ENCODE results near the gene CETN3. TPM values are rescaled to one million over a fixed set of nuclear protein-coding genes. Genes with fewer than 3 reads are reported as not detected.
"Not testable (repeated sequence)": the region's sequence is repeated elsewhere in the genome, so short reads cannot be mapped to it uniquely, and the experiment has no call there.

CETN3 gene
- total RNA-seq, 1 donor from 2014 or later: 26.1 TPM

DNA sequence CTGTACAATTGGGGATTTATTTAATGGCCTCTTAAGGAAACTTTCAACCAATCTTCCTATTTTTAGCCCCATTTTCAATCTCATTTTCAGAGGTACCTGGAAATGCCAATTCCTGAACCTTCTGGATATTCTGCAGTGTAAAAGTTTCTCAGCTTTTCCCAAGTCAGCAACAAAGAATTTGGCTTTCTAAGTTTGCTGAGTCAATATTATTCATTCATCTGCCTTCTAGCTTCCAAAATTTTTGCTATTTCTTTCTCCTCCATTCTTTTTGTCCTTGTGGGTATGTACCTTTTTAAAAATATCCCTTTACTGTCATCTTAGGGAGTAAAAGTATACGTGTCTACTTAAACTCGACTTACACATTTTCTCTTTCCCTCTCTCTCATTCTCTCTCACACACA, 25.7 kb downstream of the CETN3 start:
- no peak for DNase-seq (ENCODE audit: low spot score)

DNA sequence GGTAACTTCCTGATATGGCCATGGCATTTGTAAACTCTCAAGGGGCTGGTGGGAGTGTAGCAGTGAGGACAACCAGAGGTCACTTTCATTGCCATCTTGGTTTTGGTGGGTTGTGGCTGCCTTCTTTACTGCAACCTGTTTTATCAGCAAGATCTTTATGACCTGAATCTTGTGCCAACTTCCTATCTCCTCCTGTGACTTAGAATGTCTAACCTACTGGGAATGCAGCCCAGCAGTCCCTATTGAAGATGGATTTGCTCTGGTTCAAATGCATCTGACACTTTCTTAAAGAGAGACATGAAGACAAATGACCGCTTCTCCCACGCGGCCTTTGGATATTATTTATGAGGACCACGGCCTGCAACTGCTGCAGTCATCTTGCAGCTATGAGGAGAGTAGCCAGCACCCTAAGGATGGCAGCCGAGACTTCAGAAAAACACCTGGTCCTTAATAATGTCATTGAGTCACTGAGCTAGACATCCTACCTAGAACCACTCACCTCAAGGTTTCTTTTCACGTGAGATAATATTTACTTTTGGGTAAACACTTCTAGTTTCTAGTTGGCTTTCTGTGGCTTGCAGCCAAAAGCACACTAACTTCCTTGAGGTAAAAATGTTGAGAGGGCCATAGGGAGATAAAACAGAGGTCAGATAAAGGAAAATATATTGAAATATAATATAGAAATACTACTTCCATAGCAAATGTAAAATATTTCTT, 28.2 kb downstream of the CETN3 start:
- no peak for DNase-seq (ENCODE audit: low spot score)

DNA sequence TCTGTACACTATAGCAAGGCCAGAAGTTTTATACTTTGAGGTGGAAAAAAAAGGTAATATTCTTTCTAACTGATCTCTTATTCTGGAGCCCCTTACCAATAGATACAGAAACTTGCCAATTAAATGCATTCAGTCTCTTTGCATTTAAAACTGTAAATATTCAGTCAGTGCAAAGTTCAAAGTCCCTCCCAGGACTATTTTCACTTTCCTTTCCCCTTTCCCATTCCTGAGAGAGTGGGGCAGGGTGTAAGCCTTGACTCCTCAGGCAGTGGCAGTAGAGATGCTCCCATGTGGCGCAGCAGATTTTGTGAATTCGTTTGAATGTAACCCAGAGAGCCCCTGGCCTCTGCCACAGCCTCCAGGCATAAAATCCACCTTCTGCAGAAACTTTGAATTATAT, 29.9 kb downstream of the CETN3 start:
- no peak for DNase-seq (ENCODE audit: low spot score)

DNA sequence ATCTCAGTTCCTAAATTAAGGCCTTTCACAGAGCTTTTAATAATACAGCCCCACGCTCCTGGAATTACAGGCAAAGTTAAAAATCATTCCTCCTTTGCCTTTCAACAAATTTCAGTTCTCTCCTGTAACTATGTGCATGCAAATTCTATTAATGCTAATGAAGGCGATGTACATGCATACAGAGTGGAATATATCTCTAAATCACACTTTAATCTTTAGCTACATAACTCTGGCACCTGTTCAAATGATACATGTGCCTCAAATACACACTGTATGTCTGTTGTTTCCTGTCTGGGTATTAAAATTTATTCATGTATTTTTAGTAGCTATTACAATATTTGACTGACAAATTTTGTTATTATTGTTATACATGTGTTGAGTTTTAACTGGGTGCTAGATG, 30.8 kb downstream of the CETN3 start:
- no peak for DNase-seq (ENCODE audit: low spot score)

DNA sequence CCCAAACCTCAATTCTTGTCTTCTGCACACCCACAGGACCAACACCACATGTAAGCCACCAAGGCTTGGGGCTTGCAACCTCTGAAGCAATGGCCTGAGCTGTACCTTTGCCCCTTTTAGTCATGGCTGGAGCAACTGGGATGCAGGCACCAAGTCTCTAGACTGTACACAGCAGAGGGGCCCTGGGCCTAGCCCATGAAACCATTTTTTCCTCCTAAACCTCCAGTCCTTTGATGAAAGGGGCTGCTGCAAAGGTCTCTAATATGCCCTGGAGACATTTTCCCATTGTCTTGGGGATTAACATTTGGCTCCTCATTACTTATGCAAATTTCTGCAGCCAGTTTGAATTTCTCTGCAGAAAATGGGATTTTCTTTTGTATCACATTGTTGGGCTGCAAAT, 38.3 kb downstream of the CETN3 start:
- DNase-seq (ENCODE audit: low spot score): not testable (repeated sequence)

DNA sequence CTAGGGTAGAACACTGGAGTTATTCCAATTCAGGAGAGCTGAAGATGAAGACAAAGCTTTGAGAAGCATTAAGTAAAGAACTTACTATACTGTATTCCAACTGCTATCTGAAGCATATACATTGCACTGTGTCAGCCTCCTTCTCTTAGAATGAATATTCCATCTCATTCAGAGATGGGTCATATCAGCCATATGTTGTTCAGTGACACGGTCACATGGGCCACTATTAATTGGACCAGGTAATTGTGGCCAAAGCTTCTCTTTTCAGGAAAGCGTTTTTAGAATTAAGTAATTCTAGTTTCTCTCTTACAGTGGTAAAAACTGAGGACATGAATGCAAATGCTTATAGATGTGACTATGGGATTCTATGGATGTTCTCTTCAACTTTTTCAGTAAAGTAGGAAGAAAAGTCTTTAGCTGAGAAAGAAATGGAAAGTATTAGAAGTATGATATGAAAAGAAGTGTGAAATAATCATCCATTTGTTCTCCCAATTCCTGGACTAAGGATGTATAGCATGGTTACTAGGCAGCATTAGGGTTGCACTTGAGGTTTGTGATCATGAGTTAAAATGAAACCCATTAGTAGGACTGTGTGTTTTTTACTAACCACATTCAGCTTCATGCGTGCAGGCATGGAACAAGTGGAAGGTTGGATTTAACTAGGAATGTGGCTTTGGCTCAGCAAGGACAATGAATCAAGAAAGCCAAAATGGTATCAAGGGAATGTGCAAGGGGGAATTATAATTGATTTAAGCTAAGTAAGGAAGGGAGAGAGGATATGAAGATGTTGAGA, 40.9 kb downstream of the CETN3 start:
- no peak for DNase-seq (ENCODE audit: low spot score)

GRCh38 chr5:90367879-90368278, 41.7 kb downstream of the CETN3 start:
- DNase-seq (ENCODE audit: low spot score): no peak

DNA sequence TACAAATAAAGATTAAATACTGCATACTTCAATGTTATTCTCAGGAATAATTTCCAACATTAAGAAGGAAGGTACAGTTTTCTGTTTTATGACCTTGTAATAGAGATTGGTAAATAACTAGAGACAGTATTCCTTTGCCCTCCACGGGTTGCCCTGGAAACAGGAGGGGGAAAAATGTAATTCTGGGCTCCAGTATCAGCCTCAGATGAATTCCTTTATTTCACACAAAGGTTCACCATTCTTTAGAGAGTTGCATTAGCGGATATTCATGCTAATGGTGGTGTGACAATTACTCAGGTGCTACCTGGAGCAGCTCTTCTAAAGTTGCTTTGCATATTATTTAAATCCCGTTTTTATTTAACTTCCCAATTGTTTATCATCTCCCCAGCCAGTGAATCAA, 42.6 kb downstream of the CETN3 start:
- DNase-seq (ENCODE audit: low spot score): no peak

GRCh38 chr5:90365328-90365727, 44.2 kb downstream of the CETN3 start:
- DNase-seq (ENCODE audit: low spot score): no peak

DNA sequence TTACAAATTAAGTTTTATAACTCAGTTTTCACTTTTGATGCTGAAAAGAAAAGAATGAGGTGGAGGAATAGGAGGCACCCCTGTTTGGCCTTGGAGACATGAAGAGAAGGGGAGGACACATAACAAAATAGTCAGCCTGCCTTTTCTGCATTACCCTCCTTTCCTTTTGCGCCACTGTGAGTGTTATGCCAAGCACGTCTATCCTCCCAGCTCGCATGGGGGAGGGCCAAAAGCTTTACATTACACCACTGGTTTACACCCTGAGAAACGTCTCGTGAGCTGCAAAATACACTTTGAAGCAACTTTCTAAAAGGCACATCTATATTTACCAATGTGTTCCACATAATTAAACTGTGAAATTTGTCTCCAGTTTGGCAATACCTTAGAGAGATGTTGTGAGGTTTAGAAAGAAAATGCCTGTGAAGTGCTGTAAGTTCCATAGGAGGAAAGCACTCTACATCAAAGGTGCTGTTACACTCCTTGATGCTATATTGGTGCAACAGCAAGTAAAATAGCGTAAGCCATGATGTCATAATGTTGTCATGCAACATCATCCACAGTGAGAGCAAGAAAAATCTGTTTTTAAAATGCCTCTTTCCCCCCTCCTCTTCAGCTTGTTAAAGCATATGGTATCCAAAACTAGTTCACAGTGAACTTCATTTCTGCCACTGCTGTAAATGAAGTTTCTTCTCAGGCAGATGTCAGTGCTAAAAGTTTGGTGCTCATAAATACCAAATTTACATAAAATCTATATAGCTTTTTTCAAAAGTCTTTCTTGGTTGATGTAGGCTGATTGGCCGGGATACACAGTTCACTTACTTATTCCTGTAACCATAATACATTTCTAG, 50.3 kb downstream of the CETN3 start:
- DNase-seq (ENCODE audit: low spot score): no peak

DNA sequence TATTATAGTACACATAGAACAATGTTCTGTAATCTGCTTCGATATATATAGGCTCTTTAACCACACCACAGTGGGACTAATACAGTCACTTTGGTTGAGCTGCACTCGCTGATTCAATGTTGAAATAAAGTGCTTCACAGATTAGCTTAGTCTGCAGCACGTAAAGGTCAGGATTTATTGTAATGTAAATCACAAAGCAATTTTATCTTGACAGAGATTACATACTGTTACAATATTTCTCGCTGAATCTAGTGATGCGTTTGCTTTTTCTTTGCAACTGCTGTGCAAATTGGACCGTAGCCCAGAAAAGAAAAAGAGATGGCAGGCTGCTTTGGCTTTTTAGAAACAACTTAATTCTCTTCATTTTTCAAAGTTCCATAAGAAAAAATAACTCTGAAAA, 52.9 kb downstream of the CETN3 start:
- DNase-seq (ENCODE audit: low spot score): no peak

GRCh38 chr5:90356176-90356575, 53.4 kb downstream of the CETN3 start:
- DNase-seq (ENCODE audit: low spot score): no peak

- no peak for DNase-seq (ENCODE audit: low spot score)
Measured at GRCh38 chr5:90355635-90356034, 53.9 kb downstream of the CETN3 start.

DNA sequence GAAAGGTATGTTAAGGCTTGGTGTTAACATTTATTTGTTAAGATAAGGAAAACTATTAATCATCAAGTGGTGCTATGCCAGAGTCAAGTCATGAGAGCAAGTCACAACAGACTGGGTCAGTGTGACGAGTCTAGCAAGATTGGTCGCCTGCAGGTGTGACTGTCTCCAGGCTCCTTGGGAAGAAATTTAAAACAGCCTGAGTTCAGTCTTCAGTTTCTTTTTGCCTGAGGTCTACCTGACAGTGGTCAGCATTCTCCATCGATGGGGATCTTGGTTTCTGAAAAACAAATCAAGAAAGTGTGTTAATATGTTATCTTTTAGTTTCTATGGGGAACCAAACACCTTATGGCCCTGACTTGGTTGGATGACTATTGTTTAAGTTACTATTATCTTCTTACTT, 56.3 kb downstream of the CETN3 start:
- DNase-seq (ENCODE audit: low spot score): no peak

GRCh38 chr5:90351101-90351500, 58.5 kb downstream of the CETN3 start:
- DNase-seq (ENCODE audit: low spot score): no peak

GRCh38 chr5:90347462-90347861, 62.1 kb downstream of the CETN3 start:
- no peak for DNase-seq (ENCODE audit: low spot score)

DNA sequence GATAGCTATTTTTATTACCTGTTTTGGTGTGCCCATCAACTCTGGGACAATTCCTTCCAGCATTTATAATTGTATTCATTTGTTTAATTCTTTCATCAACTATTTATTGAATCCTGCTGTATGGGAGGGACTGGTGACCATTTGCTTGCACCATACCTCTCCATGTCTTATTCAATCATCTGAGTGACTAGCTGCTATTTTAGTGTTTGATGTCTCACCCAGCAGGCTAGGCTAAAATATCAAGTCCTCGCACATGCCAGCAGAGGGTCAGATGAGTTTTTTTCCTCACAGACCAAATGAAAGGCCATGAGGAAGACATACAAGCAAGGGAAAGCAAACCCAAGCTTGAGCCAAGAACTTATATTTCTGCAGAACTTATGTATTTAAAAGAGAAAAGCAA, 63.9 kb downstream of the CETN3 start:
- no peak for DNase-seq (ENCODE audit: low spot score)

GRCh38 chr5:90344689-90345088, 64.9 kb downstream of the CETN3 start:
- no peak for DNase-seq (ENCODE audit: low spot score)

DNA sequence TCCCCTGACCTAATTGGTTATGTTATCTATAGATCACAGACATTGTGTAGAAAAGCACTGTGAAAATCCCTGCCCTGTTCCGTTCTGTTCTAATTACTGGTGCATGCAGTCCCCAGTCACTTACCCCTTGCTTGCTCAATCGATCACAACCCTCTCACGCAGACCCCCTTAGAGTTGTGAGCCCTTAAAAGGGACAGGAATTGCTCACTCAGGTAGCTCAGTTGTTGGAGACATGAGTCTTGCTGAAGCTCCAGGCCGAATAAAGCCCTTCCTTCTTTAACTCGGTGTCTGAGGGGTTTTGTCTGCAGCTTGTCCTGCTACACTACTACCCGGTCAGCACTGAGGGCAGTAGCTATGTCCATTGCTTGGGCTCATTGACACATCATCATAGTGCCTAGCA, 65.8 kb downstream of the CETN3 start:
- DNase-seq (ENCODE audit: low spot score): not testable (repeated sequence)

- DNase-seq (ENCODE audit: low spot score): no peak
Measured at GRCh38 chr5:90342576-90342975, 67.0 kb downstream of the CETN3 start.
